ENCODE data around the gene CNTRL. TPM values are rescaled to one million over a fixed set of nuclear protein-coding genes. Genes with fewer than 3 reads are reported as not detected.

The CNTRL gene
- total and polyA plus RNA-seq, 2 of the 8 experiments (the other 6 are each of a cell fraction or from before 2014, with no cell fraction given) = 5.1 to 13.9 TPM

DNA sequence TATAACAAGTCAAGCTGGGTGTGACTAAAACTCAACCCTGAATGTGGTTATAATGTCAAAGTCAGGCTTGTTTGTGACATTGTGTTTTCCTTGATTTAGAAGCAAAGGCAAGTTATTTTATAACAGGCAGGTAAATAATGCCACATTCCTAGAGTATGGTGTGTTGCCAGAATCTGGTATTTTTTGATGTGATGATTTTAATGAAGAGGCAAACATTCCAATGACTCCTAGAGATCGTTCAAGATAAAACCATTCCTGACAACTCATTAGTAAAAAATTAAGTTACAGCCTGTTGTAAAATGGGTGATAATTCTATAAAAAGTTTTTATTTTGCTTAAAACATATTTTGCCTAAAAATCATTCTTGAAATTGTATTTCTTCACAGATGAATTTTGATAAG lies 67.0 kb downstream of the CNTRL start:
- Histone ChIP-seq H2BK5ac (ENCODE audit: low read depth, low read length) (no peak overlapping the region), H3K4me2 (ENCODE audit: insufficient read depth in 1 of 2, low read depth in 2 of 2, low read length in 2 of 2) (no peak overlapping the region)

More for the DNA sequence above, 67.0 kb downstream of the CNTRL start:
- Histone ChIP-seq H3K27ac (ENCODE audit: low read depth, low read length) (no peak overlapping the region), H2BK15ac (ENCODE audit: low read length) (no peak overlapping the region), H2AFZ (ENCODE audit: low read length) (no peak overlapping the region), H2BK12ac (ENCODE audit: low read depth, low read length) (no peak overlapping the region), H3K27me3 (replicated peaks in 1 of 4; ENCODE audit: control insufficient read depth in 3 of 4, extremely low read depth in 1 of 4, insufficient read depth in 3 of 4, low read length in 3 of 4) (no peaks in the 10 kb centered on the region), H3K4me3 (ENCODE audit: extremely low read depth in 1 of 4, insufficient read depth in 2 of 4, low read depth in 3 of 4, low read length in 4 of 4) (no peak overlapping the region), H3K9me3 (ENCODE audit: insufficient read depth in 2 of 2, low read depth in 1 of 2, low read length in 1 of 2) (no peaks in the 10 kb centered on the region), H4K20me1 (replicated peaks in 1 of 2; ENCODE audit: control insufficient read depth in 1 of 2, insufficient read depth in 2 of 2, low read length in 2 of 2) (no peaks in the 10 kb centered on the region), H4K5ac (ENCODE audit: insufficient read length, low read depth, low read length) (no peak overlapping the region), H3K18ac (ENCODE audit: extremely low read depth, low read length) (no peak overlapping the region), H3K14ac (ENCODE audit: insufficient read length) (no peak overlapping the region), H4K8ac (ENCODE audit: extremely low read depth, insufficient read depth, low read length) (no peak overlapping the region), H3K4me1 (replicated peaks in 1 of 4; ENCODE audit: control insufficient read depth in 3 of 4, insufficient read depth in 4 of 4, low read length in 3 of 4) (peaks cover 0 to 3% (median 0%) of the 10 kb centered on the region in 4 experiments; a peak in 1 of 7 replicates), H3K36me3 (ENCODE audit: control insufficient read depth in 2 of 4, insufficient read depth in 4 of 4, low read length in 3 of 4) (peaks cover 0 to 12% (median 3%) of the 10 kb centered on the region in 4 experiments; a peak in 5 of 8 replicates), H3K9ac (replicated peaks in 1 of 4; ENCODE audit: extremely low read depth in 1 of 4, low read depth in 3 of 4, low read length in 3 of 4) (no peak overlapping the region), H3K23me2 (ENCODE audit: low read depth, low read length) (peaks cover 2% of the 10 kb centered on the region; the same call in 1 of the 2 replicates), H3K4ac (replicated peaks; ENCODE audit: insufficient read length, low read depth, low read length) (no peak overlapping the region), H2AK5ac (ENCODE audit: low read depth, low read length) (no peak overlapping the region), H2BK120ac (replicated peaks; ENCODE audit: low read depth, low read length) (no peak overlapping the region), H3K79me1 (ENCODE audit: low read depth, low read length) (no peaks in the 10 kb centered on the region), H4K91ac (replicated peaks; ENCODE audit: insufficient read length, low read length) (no peak overlapping the region), H3K56ac (replicated peaks; ENCODE audit: insufficient read length, low read depth, low read length) (no peak overlapping the region), H2BK20ac (ENCODE audit: low read length) (no peak overlapping the region), H3K23ac (ENCODE audit: insufficient read length) (no peak overlapping the region), H3K79me2 (ENCODE audit: control insufficient read depth in 1 of 2, insufficient read depth in 2 of 2, low read length in 2 of 2) (no peaks in the 10 kb centered on the region)
- 87% methylated on average over 1 of the region's 1 CpG; no CpG with 5 or more reads in 1 of the 2 experiments for WGBS, 2 experiments (ENCODE audit: extremely low coverage in 1 of 2, insufficient coverage in 1 of 2, insufficient read length in 1 of 2, insufficient replicate concordance in 2 of 2, low coverage in 1 of 2, low lambda C conversion rate in 2 of 2, missing lambda C conversion rate in 1 of 2)
- FAIRE-seq = no peak
- TF ChIP-seq SP1 (IDR thresholded peaks at IDR 0.05; ENCODE audit: low read depth, low read length) (no peak), POLR2AphosphoS5 (IDR thresholded peaks at IDR 0.05; ENCODE audit: low read depth, low read length) (no peak)
- CTCF ChIA-PET (ENCODE audit: partially characterized antibody) = no interaction called here
- POLR2A ChIA-PET (ENCODE audit: partially characterized antibody) = interaction anchor here (1.1 kb wide), 1 partner anchor 34 kb away, joined by 3 read pairs; no protein-coding TSS in a partner anchor
- no peak for DNase-seq (ENCODE audit: low read depth in 1 of 2, low spot score in 2 of 2)
